ENCODE measurements around the gene APOL2. TPM values are rescaled to one million over a fixed set of nuclear protein-coding genes. Genes with fewer than 3 reads are reported as not detected.
"Not testable (repeated sequence)": the region's sequence is repeated elsewhere in the genome, so short reads cannot be mapped to it uniquely, and the experiment has no call there.

The APOL2 gene
- total and polyA plus RNA-seq, 4 donors = 29.5 to 46.3 (median 35.3) TPM

GRCh38 chr22:36208162-36208765 lies 31.1 kb downstream of the APOL2 start:
- ATAC-seq (ENCODE audit: insufficient read depth, low FRiP score) = no peak
- WGBS, 2 donors = 25 to 54% methylated on average over 1 of the region's 1 CpG
- Histone ChIP-seq H3K36me3 (ENCODE audit: control insufficient read depth in 4 of 4, insufficient read depth in 4 of 4, low read length in 4 of 4) (no peaks in the 10 kb centered on the region), H3K4me1 (ENCODE audit: control insufficient read depth in 5 of 5, insufficient read depth in 5 of 5, low read length in 5 of 5) (peaks cover 0 to 12% (median 4%) of the 10 kb centered on the region in 5 donors), H3K9me3 (ENCODE audit: control insufficient read depth in 4 of 4, insufficient read depth in 3 of 4, low read length in 3 of 4) (no peaks in the 10 kb centered on the region), H3K4me3 (no peak overlapping the region), H3K27me3 (ENCODE audit: control insufficient read depth in 3 of 3, insufficient read depth in 3 of 3, low read length in 2 of 3) (no peaks in the 10 kb centered on the region), H3K9ac (ENCODE audit: insufficient read depth in 1 of 2, low read length in 2 of 2) (no peak overlapping the region), H3K27ac (ENCODE audit: low read depth in 1 of 2, low read length in 1 of 2) (no peak overlapping the region)
- no peak for TF ChIP-seq CTCF (IDR thresholded peaks at IDR 0.05; ENCODE audit: control extremely low read depth, extremely low read depth)
- DNase-seq = no peak

- DNase-seq (no peak), ATAC-seq (ENCODE audit: insufficient read depth, low FRiP score) (no peak)
- Histone ChIP-seq H3K9me3 (ENCODE audit: control insufficient read depth in 4 of 4, insufficient read depth in 3 of 4, low read length in 3 of 4) (no peaks in the 10 kb centered on the region), H3K27me3 (ENCODE audit: control insufficient read depth in 3 of 3, insufficient read depth in 3 of 3, low read length in 2 of 3) (no peaks in the 10 kb centered on the region), H3K9ac (ENCODE audit: insufficient read depth in 1 of 2, low read length in 2 of 2) (no peak overlapping the region), H3K27ac (ENCODE audit: low read depth in 1 of 2, low read length in 1 of 2) (no peak overlapping the region), H3K4me3 (no peak overlapping the region), H3K36me3 (ENCODE audit: control insufficient read depth in 4 of 4, insufficient read depth in 4 of 4, low read length in 4 of 4) (no peaks in the 10 kb centered on the region), H3K4me1 (ENCODE audit: control insufficient read depth in 5 of 5, insufficient read depth in 5 of 5, low read length in 5 of 5) (peaks cover 0 to 19% (median 9%) of the 10 kb centered on the region in 5 donors)
- 98 to 100% methylated on average over 1 of the region's 1 CpG for WGBS, 2 donors
- TF ChIP-seq CTCF (IDR thresholded peaks at IDR 0.05; ENCODE audit: control extremely low read depth, extremely low read depth) = no peak
Observed at GRCh38 chr22:36206255-36206654, 33.1 kb downstream of the APOL2 start.

- H3K27me3 ChIP-seq (ENCODE audit: control insufficient read depth in 3 of 3, insufficient read depth in 3 of 3, low read length in 2 of 3) = not testable (repeated sequence)
- WGBS, 2 donors = 69 to 80% methylated on average over 5 of the region's 5 CpGs
Observed at GRCh38 chr22:36205573-36205972, 33.8 kb downstream of the APOL2 start.

GRCh38 chr22:36204632-36205015 lies 34.7 kb downstream of the APOL2 start:
- Histone ChIP-seq H3K9me3 (ENCODE audit: control insufficient read depth in 4 of 4, insufficient read depth in 3 of 4, low read length in 3 of 4) (no peaks in the 10 kb centered on the region), H3K9ac (ENCODE audit: insufficient read depth in 1 of 2, low read length in 2 of 2) (no peak overlapping the region), H3K4me1 (ENCODE audit: control insufficient read depth in 5 of 5, insufficient read depth in 5 of 5, low read length in 5 of 5) (peaks cover 0 to 15% (median 7%) of the 10 kb centered on the region in 5 donors), H3K36me3 (ENCODE audit: control insufficient read depth in 4 of 4, insufficient read depth in 4 of 4, low read length in 4 of 4) (no peaks in the 10 kb centered on the region), H3K27me3 (ENCODE audit: control insufficient read depth in 3 of 3, insufficient read depth in 3 of 3, low read length in 2 of 3) (no peaks in the 10 kb centered on the region), H3K27ac (ENCODE audit: low read depth in 1 of 2, low read length in 1 of 2) (no peak overlapping the region), H3K4me3 (no peak overlapping the region)
- TF ChIP-seq CTCF (IDR thresholded peaks at IDR 0.05; ENCODE audit: control extremely low read depth, extremely low read depth) = no peak
- 53 to 63% methylated on average over 6 of the region's 6 CpGs for WGBS, 2 donors
- DNase-seq (no peak), ATAC-seq (ENCODE audit: insufficient read depth, low FRiP score) (no peak)

More at GRCh38 chr22:36205573-36205972, 33.8 kb downstream of the APOL2 start:
- H3K36me3 ChIP-seq (ENCODE audit: control insufficient read depth in 4 of 4, insufficient read depth in 4 of 4, low read length in 4 of 4); H3K4me3 ChIP-seq; H3K9me3 ChIP-seq (ENCODE audit: control insufficient read depth in 4 of 4, insufficient read depth in 3 of 4, low read length in 3 of 4); H3K27ac ChIP-seq (ENCODE audit: low read depth in 1 of 2, low read length in 1 of 2); ATAC-seq (ENCODE audit: insufficient read depth, low FRiP score); H3K9ac ChIP-seq (ENCODE audit: insufficient read depth in 1 of 2, low read length in 2 of 2); DNase-seq: not testable (repeated sequence)
- H3K4me1 ChIP-seq (ENCODE audit: control insufficient read depth in 5 of 5, insufficient read depth in 5 of 5, low read length in 5 of 5) = peaks cover 0 to 15% (median 7%) of the 10 kb centered on the region in 5 donors
